ENCODE data around the gene DUSP5. TPM values are rescaled to one million over a fixed set of nuclear protein-coding genes. Genes with fewer than 3 reads are reported as not detected.

The DUSP5 gene
- total and polyA plus RNA-seq, 2 of the 8 experiments (the other 6 are each of a cell fraction or from before 2014, with no cell fraction given) = 13.6 to 30.3 TPM

DNA sequence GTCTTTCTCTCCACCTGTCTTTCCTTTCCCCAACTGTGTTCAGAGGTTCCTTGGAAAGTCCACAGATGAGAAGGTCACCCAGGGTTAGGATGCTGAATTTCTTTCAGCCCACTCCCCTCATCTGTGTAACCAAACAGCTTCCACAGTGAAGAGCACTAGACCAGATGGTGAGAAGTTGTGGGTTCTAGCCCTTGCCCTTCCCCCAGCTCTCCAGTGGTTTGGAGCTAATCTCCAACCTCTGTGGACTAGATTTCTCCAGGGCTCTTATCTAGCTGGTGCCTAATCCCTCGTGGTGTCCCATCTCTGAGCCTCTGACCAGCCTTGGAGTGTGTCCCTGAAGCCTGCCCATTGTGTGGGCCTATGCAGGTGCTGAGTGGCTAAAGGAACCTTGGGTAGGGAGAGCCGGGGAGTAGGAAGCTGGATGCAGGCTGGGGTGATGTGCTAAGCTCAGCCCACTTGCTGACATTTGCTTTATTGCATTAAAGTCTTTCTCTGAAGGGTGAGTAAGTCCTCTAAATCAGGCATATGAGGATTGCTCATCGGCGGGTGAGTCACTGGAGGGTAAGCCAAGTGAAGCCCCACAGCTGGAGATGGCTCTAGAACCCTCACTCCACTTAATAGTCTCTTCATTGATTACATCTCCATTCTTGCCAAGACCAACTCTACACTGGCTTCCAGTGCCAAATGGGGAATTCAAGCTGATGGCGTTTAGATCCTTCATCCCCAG lies 14.9 kb downstream of the DUSP5 start (continued):
- TF ChIP-seq CHD7 (IDR thresholded peaks at IDR 0.05; ENCODE audit: insufficient replicate concordance, low read length) (no peak), POLR2A (IDR thresholded peaks at IDR 0.05; ENCODE audit: control extremely low read depth in 1 of 2, low read depth in 2 of 2, low read length in 2 of 2) (0 out of 3 replicates have a peak, but pooled peaks of 1 of the 2 experiments have one; percentile 1), HDAC6 (IDR thresholded peaks at IDR 0.05; ENCODE audit: low read depth, low read length) (no peak), CTBP2 (IDR thresholded peaks at IDR 0.05; ENCODE audit: borderline replicate concordance, insufficient read depth, insufficient read length, low read length) (no peak)
